MM.1S (cell line): ENCODE measurements around the gene TMCO4.

Experiments
- EZH2 ChIP-seq: fragments of 300-600 bp; sonication (generic); optimal IDR thresholded peaks from 2 replicates; pipeline ENCODE3; 2017; ENCODE audit warnings: low read depth, mild to moderate bottlenecking, antibody characterized with exemption, low read length, mixed read lengths
- EZH2phosphoT487 ChIP-seq: fragments of 300-600 bp; sonication (generic); IDR thresholded peaks from 2 replicates; pipeline ENCODE4 v1.6.1; 2018; ENCODE audit warnings: antibody characterized with exemption, low read length
- TF ChIP-seq, protein P1 (sequence below): fragments of 300-600 bp; sonication (generic); IDR thresholded peaks from 2 replicates; pipeline ENCODE4 v1.5.1; 2016; ENCODE audit warnings: antibody characterized with exemption, low read length, mixed read lengths

DNA sequence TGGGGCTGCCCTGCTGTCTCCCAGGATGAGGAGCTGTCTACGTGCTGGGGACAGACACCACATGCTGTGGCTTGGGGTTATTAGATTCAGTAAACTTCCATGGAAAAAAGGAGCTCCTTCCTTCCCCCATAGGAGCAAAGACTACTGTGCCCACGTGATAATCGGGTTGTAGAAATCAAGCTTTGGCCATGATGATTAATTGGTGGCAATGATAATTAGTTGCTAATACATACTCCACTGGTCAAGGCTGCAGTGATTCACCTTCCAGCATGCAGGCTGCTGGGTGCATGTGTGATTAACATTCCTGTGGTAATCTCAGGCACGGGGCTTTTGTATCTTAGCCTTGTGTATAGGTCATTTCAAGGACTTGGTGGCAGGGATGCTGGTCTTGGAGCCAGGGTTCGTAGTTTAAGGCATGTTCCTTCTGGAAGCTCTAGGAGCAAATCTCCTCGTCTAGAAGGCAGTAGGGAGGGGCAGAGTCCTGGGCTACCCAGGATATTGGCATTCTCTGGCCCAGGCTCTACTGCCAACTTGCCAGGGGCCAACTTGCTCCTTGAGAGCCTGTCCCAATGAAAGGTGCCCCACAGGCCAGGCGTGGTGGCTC, 41.4 kb downstream of the TMCO4 start:
- TF ChIP-seq, protein P1, sequence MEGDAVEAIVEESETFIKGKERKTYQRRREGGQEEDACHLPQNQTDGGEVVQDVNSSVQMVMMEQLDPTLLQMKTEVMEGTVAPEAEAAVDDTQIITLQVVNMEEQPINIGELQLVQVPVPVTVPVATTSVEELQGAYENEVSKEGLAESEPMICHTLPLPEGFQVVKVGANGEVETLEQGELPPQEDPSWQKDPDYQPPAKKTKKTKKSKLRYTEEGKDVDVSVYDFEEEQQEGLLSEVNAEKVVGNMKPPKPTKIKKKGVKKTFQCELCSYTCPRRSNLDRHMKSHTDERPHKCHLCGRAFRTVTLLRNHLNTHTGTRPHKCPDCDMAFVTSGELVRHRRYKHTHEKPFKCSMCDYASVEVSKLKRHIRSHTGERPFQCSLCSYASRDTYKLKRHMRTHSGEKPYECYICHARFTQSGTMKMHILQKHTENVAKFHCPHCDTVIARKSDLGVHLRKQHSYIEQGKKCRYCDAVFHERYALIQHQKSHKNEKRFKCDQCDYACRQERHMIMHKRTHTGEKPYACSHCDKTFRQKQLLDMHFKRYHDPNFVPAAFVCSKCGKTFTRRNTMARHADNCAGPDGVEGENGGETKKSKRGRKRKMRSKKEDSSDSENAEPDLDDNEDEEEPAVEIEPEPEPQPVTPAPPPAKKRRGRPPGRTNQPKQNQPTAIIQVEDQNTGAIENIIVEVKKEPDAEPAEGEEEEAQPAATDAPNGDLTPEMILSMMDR, result no peak
- TF ChIP-seq EZH2 (no peak), EZH2phosphoT487 (no peak)
